ENCODE measurements around the gene CKAP5. TPM values are rescaled to one million over a fixed set of nuclear protein-coding genes. Genes with fewer than 3 reads are reported as not detected.

CKAP5 gene
- total RNA-seq, 1 donor from 2014 or later: 125 TPM

DNA sequence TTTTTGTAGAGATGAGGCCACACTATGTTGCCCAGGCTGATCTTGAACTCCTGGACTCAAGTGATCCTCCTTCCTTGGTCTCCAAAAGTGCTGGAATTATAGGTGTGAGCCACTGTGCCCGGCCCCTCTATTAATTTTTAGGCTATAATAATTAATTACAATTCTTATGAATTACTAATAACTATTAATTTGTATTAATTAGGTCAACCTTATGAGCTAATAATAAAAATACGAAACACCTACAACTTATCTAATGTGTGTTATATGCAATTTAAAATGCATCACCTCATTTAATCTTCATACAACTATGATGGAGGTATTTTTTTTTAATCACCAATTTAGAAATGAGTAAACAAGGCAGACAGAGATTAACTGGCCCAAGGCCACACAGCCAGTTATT is 46.0 kb upstream of the CKAP5 start:
- Mint-ChIP-seq H3K4me3 (no peak overlapping the region), H3K27ac (no peak overlapping the region), H3K9me3 (no peaks in the 10 kb centered on the region), H3K4me1 (no peaks in the 10 kb centered on the region), H3K36me3 (peaks cover 22% of the 10 kb centered on the region), H3K27me3 (ENCODE audit: low read depth) (no peaks in the 10 kb centered on the region)
- TF ChIP-seq, protein P1, sequence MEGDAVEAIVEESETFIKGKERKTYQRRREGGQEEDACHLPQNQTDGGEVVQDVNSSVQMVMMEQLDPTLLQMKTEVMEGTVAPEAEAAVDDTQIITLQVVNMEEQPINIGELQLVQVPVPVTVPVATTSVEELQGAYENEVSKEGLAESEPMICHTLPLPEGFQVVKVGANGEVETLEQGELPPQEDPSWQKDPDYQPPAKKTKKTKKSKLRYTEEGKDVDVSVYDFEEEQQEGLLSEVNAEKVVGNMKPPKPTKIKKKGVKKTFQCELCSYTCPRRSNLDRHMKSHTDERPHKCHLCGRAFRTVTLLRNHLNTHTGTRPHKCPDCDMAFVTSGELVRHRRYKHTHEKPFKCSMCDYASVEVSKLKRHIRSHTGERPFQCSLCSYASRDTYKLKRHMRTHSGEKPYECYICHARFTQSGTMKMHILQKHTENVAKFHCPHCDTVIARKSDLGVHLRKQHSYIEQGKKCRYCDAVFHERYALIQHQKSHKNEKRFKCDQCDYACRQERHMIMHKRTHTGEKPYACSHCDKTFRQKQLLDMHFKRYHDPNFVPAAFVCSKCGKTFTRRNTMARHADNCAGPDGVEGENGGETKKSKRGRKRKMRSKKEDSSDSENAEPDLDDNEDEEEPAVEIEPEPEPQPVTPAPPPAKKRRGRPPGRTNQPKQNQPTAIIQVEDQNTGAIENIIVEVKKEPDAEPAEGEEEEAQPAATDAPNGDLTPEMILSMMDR (IDR thresholded peaks at IDR 0.05; ENCODE audit: unreplicated experiment): no peak
- no peak for DNase-seq (ENCODE audit: low spot score in 2 of 2, unreplicated experiment in 2 of 2)

DNA sequence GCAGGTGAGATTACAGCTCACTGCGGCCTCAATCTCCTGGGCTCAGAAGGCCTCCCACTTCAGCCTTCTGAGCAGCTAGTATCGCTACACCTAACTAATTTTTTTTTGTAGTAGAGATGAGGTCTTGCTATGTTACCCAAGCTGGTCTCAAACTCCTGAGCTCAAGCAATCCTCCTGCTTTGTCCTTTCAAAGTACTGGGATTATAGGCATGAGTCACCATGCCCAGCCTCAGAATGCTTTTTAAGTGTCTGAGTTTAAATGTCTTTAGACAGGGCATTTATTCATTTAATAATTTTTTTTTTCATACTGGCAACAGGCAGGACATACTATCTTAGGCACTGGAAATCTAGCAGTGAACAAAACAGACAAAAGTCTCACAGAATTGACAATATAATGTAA is 44.6 kb upstream of the CKAP5 start:
- TF ChIP-seq, protein P1 (IDR thresholded peaks at IDR 0.05; ENCODE audit: unreplicated experiment): no peak
- Mint-ChIP-seq H3K27ac (no peak overlapping the region), H3K4me1 (no peaks in the 10 kb centered on the region), H3K4me3 (no peak overlapping the region), H3K36me3 (peaks cover 22% of the 10 kb centered on the region), H3K9me3 (no peaks in the 10 kb centered on the region), H3K27me3 (ENCODE audit: low read depth) (no peaks in the 10 kb centered on the region)
- DNase-seq (ENCODE audit: low spot score in 2 of 2, unreplicated experiment in 2 of 2): no peak

DNA sequence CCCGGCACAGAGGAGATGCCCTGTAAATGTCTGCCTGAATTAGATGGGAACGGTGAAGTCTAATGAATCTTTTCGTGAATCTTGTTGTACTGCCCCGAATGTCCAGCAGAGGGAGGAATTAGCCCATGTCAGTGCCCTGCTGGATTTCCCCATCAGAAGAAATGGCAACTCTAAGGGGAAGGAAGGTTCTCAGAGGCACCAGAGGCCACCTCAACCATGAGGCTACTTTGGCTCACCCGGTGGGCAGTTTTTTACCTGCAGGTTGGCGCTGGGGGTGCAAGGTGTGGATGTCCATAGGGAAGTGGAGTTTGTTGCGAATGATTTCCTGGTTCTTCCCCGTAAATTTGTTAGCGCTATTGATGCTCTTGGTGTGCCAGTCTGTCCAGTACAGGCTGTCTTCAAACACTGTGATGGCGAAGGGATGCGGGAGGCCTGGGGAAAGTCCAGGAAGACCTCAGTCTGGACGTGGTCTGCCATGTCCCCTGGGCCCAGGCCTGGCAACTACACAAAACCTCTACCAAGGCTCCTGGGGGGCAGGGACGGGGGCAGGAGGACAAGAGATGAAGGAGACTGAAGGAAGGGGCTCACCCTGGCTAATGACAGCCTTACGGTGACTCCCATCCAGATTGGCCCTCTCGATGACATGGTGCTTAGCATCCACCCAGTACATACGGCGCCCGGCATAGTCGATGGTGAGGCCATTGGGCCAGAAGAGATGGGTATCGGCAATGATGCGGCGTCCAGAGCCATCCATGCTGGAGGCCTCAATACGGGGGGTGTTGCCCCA is 43.8 kb upstream of the CKAP5 start:
- Mint-ChIP-seq H3K27ac (no peak overlapping the region), H3K27me3 (ENCODE audit: low read depth) (no peaks in the 10 kb centered on the region), H3K4me1 (no peaks in the 10 kb centered on the region), H3K9me3 (no peaks in the 10 kb centered on the region), H3K4me3 (no peak overlapping the region), H3K36me3 (peaks cover 22% of the 10 kb centered on the region)
- DNase-seq (ENCODE audit: low spot score in 2 of 2, unreplicated experiment in 2 of 2): peak in 1 of 2 experiments; percentile 78
- TF ChIP-seq, protein P1 (IDR thresholded peaks at IDR 0.05; ENCODE audit: unreplicated experiment): peak; percentile 89

DNA sequence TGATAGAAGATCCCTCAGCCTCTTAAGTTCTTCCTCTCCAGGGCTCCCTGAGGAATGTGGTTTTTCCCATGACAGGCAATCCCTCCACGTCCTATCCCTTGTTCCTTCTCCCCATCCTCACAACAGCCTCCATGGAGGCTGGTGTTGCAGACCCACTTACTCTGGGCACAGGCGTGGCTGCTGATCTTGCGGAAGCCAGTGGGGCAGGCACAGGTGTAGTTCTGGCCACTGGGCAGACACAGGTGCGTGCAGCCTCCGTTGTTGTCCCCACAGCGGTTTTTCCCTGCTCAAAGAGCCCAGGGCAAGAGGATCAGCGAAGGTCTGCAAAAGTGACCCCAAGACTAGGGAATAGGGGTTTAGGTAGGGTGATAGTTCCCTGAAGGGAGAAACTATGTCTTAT is 43.2 kb upstream of the CKAP5 start:
- Mint-ChIP-seq H3K9me3 (no peaks in the 10 kb centered on the region), H3K27ac (no peak overlapping the region), H3K4me3 (no peak overlapping the region), H3K27me3 (ENCODE audit: low read depth) (no peaks in the 10 kb centered on the region), H3K36me3 (peaks cover 23% of the 10 kb centered on the region), H3K4me1 (no peaks in the 10 kb centered on the region)
- TF ChIP-seq, protein P1 (IDR thresholded peaks at IDR 0.05; ENCODE audit: unreplicated experiment): no peak
- DNase-seq (ENCODE audit: low spot score in 2 of 2, unreplicated experiment in 2 of 2): no peak

DNA sequence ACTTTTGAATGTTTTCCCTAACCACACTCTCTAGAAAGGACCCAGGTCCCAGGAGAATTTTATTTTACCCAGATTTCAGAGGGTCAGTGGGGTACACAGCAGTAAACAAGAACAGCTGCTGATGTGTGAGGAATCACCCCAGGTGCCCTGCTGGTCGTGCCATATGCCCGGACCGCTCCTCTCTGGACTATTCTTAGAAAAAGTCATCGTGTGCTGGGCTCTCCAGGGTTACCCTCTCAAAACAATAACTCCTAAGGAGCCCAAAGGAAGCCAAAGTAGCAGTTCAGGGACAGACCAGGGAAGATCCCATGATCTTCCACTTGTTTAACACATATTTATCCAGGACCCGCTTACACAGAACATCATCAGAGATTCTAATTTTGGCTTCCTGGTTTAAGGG is 42.6 kb upstream of the CKAP5 start:
- H3K9me3 Mint-ChIP-seq: no peaks in the 10 kb centered on the region
- H3K4me1 Mint-ChIP-seq: no peaks in the 10 kb centered on the region
- peaks cover 28% of the 10 kb centered on the region for H3K36me3 Mint-ChIP-seq

More for the DNA sequence above, 42.6 kb upstream of the CKAP5 start:
- no peak overlapping the region for H3K4me3 Mint-ChIP-seq
- H3K27me3 Mint-ChIP-seq (ENCODE audit: low read depth): no peaks in the 10 kb centered on the region
- no peak overlapping the region for H3K27ac Mint-ChIP-seq
- DNase-seq (ENCODE audit: low spot score in 2 of 2, unreplicated experiment in 2 of 2): no peak
- TF ChIP-seq, protein P1 (IDR thresholded peaks at IDR 0.05; ENCODE audit: unreplicated experiment): no peak

Measured in mesothelial cell of epicardium (in vitro differentiated cells).